GM18951 (cell line): ENCODE results near the gene CUTA.
"Not testable (repeated sequence)": the region's sequence is repeated elsewhere in the genome, so short reads cannot be mapped to it uniquely, and the experiment has no call there.

Source experiments
- POLR2A ChIP-seq: IDR thresholded peaks from 4 replicates; pipeline ENCODE4 v1.6.1; 2011; ENCODE audit warnings: mild to moderate bottlenecking; ENCODE audit not compliant: insufficient read length, insufficient read depth; ENCODE audit errors: extremely low read depth
- in situ Hi-C: fragments of 300-500 bp; cut with MboI; formaldehyde crosslinking; loops from one replicate; pipeline ENCODE4 v1.12.0; 2022; ENCODE audit warnings: low sequenced_read_pairs, mixed read lengths, inconsistent platforms; ENCODE audit not compliant: unreplicated experiment

CUTA gene

DNA sequence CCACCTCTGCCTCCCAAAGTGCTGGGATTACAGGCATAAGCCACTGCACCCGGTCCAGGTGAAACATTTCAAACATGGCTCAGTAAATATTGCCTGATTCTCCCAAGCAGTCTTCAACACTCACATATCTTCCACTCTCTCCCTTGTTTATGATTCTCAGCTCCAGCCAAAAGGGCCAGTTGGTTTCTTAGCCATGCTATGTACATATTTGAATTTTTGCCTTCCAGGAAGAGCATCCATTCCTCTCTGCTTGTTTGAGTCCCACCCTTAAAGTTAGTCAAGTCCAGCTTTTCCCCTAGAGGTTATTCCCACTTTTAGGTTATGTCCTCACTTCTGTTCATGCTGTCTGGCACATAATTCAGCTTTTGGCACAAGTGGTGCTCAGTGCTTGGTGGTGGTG lies 20.4 kb downstream of the CUTA start:
- no peak for TF ChIP-seq POLR2A
- in situ Hi-C loops, result no loop called here

DNA sequence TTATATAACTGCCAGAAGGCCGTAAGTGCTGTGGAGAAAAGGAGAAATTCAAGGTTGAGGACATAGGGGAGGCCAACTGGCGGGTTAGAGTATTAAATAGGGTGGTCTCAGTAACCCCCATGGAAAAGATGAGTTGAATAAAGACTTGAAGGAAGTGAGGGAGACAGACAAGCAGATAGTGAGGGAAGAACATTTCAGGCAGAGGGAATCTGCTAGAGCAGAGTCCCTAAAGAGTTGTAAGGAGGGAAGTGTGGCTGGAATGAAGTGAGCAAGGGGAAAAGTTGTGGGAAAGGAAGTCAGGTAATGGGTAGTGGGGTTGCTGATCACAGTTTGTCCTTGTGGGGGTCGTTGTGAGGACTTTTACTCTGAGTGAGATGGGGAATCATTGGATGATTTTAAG lies 24.9 kb downstream of the CUTA start:
- no peak for TF ChIP-seq POLR2A
- in situ Hi-C loops, result no loop called here

DNA sequence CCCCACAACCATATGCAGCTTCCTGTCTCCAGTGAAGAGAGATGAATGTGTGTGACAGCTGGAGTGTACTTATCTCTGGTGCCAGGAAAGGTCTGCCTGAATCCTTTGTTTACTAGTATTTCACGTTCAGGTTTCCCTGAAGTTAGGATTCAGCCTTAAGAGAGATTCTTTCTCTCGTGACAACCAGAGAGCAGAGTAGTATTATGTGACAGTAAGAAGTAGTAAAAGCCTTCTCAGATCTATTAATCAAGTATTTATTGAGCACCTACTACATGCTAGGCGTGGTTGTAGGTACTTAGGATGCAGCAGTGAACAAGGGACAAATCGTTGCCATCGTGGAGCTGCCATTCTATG lies 25.3 kb downstream of the CUTA start:
- TF ChIP-seq POLR2A, result no peak
- in situ Hi-C loops, result no loop called here

DNA sequence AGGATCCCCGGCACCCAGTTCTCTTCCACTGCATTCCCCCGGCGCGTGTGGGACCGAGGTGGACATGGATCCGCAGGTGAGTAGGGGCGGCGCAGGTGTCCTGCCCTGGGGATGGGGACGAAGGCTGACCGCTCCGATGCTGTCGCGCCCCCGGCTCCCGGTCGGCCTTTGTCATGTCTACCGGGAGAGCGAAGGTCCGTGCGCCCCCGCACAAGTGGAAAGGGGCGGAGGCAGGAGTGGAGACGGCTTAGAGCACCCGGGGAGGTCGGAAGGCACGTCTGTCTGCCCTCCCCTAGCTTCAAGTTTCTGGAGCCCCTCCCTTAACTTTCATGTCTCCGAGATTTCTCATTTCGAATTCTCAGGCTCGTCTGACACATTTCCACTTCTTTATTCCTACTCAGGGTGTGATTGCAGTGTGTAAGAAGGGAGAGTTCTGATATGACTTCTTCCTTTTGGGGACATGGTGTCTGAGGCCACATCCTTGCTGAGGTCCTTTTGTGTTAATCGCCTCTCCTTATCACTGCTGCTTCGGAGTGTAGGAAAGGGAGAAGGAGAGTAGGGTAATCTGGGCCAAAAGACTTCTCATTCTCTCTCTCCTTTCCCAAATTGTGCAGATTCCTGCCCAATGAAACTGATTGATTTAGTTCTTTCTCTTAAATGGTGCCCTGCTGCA lies 25.8 kb downstream of the CUTA start:
- no peak for TF ChIP-seq POLR2A
- in situ Hi-C loops, result no loop called here

DNA sequence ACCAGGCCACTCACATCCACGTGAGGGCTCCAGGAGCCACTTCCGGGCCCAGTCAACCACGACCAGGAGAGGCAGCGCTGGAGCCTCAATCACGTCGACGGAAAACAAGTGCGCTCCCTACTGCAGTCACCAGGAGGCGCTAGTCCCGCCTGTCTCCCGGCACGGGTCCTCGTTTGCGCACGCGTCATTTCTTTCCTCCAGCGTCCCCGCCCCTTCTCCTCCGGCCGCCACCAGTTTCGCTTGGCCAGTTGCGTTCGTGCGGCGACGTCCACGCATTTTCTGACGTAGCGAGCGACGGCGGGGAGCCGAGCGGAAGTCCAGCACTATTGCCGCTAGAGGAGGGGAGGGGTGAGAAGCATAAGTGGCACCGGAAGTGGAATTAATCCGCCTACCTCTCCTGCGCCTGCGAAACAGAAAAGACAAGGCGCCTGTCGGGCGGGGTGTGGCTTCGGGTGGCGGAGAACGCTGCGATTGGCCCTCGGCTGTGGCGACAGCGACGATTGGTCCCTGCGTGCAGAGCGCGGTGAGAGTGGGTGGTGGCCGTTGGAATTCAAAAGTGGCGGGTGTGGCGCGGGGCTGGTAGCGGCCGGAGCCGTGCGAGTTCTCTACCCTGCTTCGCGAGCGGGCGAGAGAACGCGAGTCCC lies 26.5 kb downstream of the CUTA start, which contains the start of gene KIFC1:
TSS of gene KIFC1 (plus strand) at position 546 of the 644 bp plus-strand sequence. CDS start 163 bp downstream, outside the sequence.
- peak; percentile 75 for TF ChIP-seq POLR2A
- in situ Hi-C loops, result no loop called here

DNA sequence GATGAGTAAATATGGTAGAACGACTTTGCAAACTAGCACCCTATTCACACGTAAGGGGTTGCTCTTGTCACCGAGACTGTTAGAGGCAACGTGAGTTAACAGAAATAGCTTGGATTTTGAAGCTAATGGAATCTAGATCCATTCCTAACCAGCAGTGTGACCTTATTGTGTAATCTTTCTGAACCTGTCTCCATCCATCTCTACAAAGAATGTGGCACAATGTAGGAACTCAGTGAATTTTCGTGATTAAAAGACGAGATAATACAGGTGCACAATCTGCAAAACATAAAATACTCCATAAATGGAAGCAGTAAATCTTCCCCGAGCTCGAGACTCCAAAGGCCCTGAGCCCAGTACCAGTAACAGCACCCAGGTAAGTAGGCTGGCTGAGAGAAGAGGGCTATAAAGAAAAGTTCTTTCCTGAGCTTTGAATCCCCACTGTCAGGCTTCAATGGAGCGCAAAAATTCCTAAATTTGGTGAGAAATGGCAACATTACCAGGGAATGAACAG lies 27.1 kb downstream of the CUTA start:
- in situ Hi-C loops, result no loop called here
- no peak for TF ChIP-seq POLR2A

DNA sequence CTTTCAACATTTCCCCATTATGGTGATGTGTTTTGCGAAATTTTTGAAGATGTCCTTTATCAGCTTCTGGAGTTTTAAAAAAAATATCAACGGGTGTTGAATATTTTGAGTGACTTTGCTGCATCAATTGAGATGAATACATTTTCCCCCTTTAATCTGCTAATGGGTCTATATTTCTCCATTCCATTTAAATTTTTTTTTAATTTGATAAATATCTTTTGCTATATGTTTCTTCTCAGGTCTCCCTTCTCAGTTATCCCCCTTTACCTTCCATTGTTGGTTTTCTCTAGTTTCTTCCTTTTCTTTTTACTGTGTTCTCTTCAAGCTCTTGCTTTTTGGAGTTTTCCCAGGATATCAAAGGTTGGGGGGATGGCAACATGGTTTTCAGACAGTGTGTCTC lies 27.7 kb downstream of the CUTA start:
- in situ Hi-C loops, result no loop called here
- TF ChIP-seq POLR2A, result no peak

DNA sequence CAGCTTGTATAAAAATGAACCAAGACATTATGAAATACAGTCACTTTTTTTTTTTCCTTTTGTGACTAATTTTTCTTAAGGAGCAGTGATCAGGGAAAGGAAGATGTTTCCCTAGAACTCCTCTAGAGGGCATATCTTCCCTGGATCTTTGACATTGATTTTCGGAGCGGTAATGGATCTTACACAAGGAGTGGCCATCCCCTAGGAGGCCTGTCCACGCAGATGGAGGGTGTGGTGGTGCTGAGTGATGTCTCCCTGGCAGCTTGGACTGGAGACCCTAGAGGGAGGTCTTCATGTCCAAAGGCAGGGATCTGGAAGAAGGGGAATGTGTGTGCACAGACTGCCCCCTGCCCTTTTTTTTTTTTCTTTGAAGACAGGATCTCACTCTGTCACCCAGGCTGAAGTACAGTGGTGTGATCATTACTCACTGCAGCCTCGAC lies 33.3 kb downstream of the CUTA start:
- in situ Hi-C loops, result no loop called here
- TF ChIP-seq POLR2A, result no peak

DNA sequence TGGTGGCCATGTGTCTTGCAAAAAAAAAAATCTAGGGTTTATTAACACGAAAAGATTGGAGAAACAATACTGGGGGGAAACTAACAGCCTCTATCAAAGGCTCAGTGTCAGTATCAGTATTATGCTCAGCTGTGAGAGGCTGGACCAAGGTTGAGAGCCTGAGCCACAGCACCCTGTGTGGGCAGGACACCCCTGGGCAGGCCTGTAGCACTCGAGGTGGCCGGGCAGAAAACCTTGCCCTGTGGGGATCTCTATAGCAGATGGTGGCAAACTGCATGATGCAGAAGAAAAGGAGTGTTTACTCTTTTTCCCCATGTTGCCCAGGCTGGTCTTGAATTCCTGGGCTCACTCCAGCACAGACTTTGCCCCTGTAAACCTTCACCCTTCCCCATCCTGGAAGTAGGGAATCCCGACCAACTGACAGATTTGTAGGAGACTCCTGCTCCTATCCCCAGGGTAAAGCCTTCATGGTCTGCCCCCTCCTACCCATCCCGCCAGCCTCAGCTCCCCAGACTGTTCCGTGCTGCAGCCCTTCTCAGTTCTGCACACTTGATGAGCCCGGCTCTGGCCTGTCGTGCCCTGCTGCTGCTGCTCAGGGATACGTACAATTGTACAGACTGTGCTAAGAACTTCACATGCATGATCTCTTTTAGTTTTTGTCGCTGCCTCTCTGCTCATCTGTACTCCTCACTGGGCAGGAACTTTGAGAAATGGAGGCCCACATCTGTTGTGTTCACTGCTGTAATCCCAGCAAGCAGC lies 34.3 kb downstream of the CUTA start:
- in situ Hi-C loops, result no loop called here
- TF ChIP-seq POLR2A, result no peak

DNA sequence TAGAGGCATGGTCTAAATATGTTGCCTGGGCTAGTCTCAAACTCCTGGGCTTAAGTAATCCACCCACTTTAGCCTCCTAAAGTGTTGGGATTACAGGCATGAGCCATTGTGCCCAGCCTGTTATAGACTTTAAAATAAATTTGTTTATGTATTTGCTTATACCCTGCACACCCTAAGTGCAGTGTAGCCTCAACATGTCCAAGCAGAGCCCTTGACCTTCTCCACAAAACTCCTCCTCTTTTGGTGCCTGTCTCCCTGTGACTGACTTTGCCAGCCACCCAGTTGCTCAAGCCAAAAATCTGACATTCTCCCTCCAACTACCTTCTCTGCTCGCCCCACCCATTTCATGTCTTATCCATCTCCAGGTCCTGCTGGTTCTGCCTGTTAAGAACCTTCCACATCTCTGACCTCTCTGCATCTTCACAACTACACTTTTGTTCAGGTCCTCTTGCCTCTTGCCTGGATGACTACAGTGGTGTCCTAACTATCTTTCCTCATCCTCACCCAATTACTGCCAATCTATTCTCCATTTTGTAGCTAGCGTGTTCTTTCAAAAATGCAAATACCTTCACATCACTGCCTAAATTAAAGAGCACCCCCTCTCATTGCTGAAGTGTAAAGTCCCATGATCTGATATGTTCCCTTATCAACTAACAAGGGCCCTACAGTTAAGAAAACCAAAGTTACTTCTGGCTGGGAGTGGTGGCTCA lies 37.5 kb downstream of the CUTA start:
- in situ Hi-C loops, result no loop called here
- TF ChIP-seq POLR2A, result no peak

DNA sequence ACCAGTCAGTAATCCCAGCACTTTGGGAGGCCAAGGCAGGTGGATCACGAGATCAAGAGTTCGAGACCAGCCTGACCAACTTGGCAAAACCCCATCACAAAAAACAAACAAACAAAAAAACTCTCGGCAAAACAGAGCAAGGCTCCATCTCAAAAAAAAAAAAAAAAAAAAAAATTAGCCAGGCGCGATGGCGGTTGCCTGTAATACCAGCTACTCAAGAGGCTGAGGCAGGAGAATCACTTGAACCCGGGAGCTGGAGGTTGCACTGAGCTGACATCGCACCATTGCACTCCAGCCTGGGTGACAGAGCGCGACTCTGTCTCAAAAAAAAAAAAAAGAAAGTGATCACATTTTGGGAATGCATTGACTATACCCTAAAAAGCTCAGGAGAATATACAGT lies 38.7 kb downstream of the CUTA start:
- in situ Hi-C loops, result not testable (repeated sequence)

DNA sequence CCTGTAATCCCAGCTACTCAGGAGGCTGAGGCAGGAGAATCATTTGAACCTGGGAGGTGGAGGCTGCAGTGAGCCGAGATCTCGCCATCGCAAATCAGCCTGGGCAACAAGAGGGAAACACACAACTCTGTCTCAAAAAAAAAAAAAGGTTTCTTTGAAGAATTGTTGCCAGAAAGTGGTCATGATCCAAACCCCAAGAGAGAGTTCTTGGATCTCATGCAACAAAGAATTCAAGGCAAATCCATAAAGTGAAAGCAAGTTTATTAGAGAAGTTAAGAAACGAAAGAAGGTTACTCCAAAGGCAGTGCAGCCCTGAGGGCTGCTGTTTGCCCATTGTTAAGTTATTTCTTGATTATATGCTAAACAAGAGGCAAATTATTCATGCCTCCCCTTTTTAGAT lies 40.7 kb downstream of the CUTA start:
- TF ChIP-seq POLR2A, result no peak
- in situ Hi-C loops, result no loop called here

DNA sequence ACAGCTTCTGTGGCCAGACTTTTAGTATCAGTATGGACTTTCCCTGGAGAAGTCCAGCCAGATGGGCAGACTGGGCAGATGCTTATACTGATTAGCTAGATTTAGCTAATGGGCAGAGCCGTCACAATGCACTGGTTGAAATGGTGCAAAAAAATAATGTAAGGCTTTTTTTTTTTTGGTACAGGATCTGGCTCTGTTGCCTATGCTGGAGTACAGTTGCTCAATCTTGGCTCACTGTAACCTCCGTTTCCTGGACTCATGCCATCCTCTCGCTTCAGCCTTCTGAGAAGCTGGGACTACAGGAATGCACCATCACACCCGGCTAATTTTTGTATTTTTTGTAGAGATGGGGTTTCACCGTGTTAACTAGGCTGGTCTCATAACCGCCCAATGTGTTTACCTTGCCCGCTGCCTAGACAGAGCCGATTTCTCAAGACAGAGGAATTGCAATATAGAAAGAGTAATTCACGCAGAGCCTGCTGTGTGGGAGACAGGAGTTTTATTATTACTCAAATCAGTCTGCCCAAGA lies 42.7 kb downstream of the CUTA start:
- TF ChIP-seq POLR2A, result no peak
- in situ Hi-C loops, result no loop called here
